Measurements from ENCODE around the gene TAOK1. TPM values are rescaled to one million over a fixed set of nuclear protein-coding genes. Genes with fewer than 3 reads are reported as not detected.

TAOK1 gene
- total and polyA plus RNA-seq, 2 donors (not counting 1 experiment from before 2014, with no cell fraction given), result 9.8 to 80.7 TPM

DNA sequence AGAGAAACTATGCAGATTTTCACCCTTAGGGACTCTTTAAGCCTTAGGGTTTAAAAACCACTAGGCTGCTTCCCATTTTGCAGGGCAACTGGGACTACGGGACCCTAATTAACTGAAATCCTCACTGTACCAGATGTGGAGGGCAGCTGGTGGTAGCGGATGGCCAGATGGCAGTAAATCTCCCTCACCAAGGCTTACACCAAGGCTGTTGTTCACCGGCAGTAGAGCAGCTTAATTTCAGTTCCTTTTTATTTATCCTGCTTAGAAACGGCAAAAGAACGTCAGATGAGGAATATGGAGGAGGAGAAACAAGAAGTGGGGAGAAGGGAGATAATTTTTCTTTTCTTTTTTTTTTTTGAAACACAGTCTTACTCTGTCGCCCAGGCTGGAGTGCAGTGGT lies 170.2 kb downstream of the TAOK1 start:
- H3K27ac ChIP-seq (ENCODE audit: low read length in 2 of 2), result peak overlapping the region; percentile 40 to 74
- CTCF ChIA-PET, result interaction anchor here (1.1 to 7.9 kb wide), 11 partner anchors 12 to 190 kb away, joined by 3 to 39 read pairs (median 4); no protein-coding TSS in a partner anchor
- ATAC-seq (ENCODE audit: low read depth) (peak; percentile 56), DNase-seq (peak; percentile 77)
- H2AFZ ChIP-seq (ENCODE audit: insufficient read depth, low read depth, low read length, poor library complexity, severe bottlenecking), result no peak overlapping the region
- POLR2A ChIA-PET, result interaction anchor here (0.9 kb wide), 1 partner anchor 9 kb away, joined by 3 read pairs; no protein-coding TSS in a partner anchor
- TF ChIP-seq, protein P1, sequence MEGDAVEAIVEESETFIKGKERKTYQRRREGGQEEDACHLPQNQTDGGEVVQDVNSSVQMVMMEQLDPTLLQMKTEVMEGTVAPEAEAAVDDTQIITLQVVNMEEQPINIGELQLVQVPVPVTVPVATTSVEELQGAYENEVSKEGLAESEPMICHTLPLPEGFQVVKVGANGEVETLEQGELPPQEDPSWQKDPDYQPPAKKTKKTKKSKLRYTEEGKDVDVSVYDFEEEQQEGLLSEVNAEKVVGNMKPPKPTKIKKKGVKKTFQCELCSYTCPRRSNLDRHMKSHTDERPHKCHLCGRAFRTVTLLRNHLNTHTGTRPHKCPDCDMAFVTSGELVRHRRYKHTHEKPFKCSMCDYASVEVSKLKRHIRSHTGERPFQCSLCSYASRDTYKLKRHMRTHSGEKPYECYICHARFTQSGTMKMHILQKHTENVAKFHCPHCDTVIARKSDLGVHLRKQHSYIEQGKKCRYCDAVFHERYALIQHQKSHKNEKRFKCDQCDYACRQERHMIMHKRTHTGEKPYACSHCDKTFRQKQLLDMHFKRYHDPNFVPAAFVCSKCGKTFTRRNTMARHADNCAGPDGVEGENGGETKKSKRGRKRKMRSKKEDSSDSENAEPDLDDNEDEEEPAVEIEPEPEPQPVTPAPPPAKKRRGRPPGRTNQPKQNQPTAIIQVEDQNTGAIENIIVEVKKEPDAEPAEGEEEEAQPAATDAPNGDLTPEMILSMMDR (IDR thresholded peaks at IDR 0.05), result no peak
- no peak for TF ChIP-seq EZH2 (IDR thresholded peaks at IDR 0.05; ENCODE audit: borderline replicate concordance, insufficient read depth, low read depth, low read length, poor library complexity, severe bottlenecking)
- H3K79me2 ChIP-seq (ENCODE audit: control insufficient read depth, insufficient read depth, low read length), result peaks cover 23% of the 10 kb centered on the region
- H4K20me1 ChIP-seq (ENCODE audit: control insufficient read depth, insufficient read depth, low read length, poor library complexity, severe bottlenecking), result no peaks in the 10 kb centered on the region
- Mint-ChIP-seq H3K4me1 (peaks cover 70% of the 10 kb centered on the region), H3K27ac (peak overlapping the region; percentile 34), H3K9me3 (ENCODE audit: insufficient read depth) (no peaks in the 10 kb centered on the region), H3K4me3 (peak overlapping the region; percentile 53), H3K27me3 (no peaks in the 10 kb centered on the region)
- intact Hi-C loops (cut with micrococcal nuclease), result loop anchor here (2.0 to 10.0 kb wide), 4 partner anchors 24 to 916 kb away; partner anchors contain the start of genes BLTP2 and PHF12
- H3K27me3 ChIP-seq (replicated peaks in 1 of 4; ENCODE audit: control extremely low read depth in 1 of 4, control insufficient read depth in 3 of 4, insufficient read depth in 4 of 4, low read length in 3 of 4), result no peaks in the 10 kb centered on the region
- WGBS (ENCODE audit: insufficient coverage), result 17% methylated on average over 1 of the region's 6 CpGs
- peak overlapping the region; percentile 12 for H3K9ac ChIP-seq (ENCODE audit: low read length)
- peak overlapping the region; percentile 67 for H3K4me2 ChIP-seq (replicated peaks; ENCODE audit: low read depth, low read length, poor library complexity, severe bottlenecking)
- peaks cover 77 to 88% of the 10 kb centered on the region in 2 donors for H3K4me1 ChIP-seq (ENCODE audit: control insufficient read depth in 2 of 2, insufficient read depth in 2 of 2, low read length in 2 of 2)
- no peaks in the 10 kb centered on the region for H3K9me3 ChIP-seq (ENCODE audit: control extremely low read depth in 1 of 3, control insufficient read depth in 2 of 3, insufficient read depth in 1 of 3, low read length in 2 of 3)
- H3K36me3 ChIP-seq (replicated peaks in 1 of 2; ENCODE audit: control extremely low read depth in 1 of 2, control insufficient read depth in 1 of 2, extremely low read depth in 1 of 2, insufficient read depth in 2 of 2, low read length in 1 of 2), result peaks cover 0 to 9% of the 10 kb centered on the region in 2 experiments
- H3K4me3 ChIP-seq (ENCODE audit: control extremely low read depth in 1 of 5, extremely low read depth in 1 of 5, insufficient read depth in 1 of 5, low read depth in 2 of 5, low read length in 4 of 5), result peak overlapping the region in 2 of 5 experiments; percentile 25 to 34

All from B cell (primary cell).